D721Med (cell line): Measurements from ENCODE around the gene PSME2.

ENCODE experiments used
- DNase-seq: peaks from one replicate; pipeline ENCODE4 v3.0.0; 2011; ENCODE audit warnings: low spot score; ENCODE audit not compliant: insufficient read length
- FAIRE-seq: peaks from 2 replicates; lab custom pipeline; 2011; peaks lifted over from hg19 to GRCh38; lab: Jason Lieb, UNC
- TF ChIP-seq, protein P1 (sequence below): IDR thresholded peaks from 2 replicates; pipeline ENCODE4 v1.5.1; 2012; ENCODE audit warnings: mild to moderate bottlenecking, control low read depth; ENCODE audit not compliant: insufficient read depth; ENCODE audit errors: missing control alignments

PSME2 gene

GRCh38 chr14:24178399-24179178 is 32.2 kb upstream of the PSME2 start:
- DNase-seq (no peak), FAIRE-seq (no peak)
- TF ChIP-seq, protein P1, sequence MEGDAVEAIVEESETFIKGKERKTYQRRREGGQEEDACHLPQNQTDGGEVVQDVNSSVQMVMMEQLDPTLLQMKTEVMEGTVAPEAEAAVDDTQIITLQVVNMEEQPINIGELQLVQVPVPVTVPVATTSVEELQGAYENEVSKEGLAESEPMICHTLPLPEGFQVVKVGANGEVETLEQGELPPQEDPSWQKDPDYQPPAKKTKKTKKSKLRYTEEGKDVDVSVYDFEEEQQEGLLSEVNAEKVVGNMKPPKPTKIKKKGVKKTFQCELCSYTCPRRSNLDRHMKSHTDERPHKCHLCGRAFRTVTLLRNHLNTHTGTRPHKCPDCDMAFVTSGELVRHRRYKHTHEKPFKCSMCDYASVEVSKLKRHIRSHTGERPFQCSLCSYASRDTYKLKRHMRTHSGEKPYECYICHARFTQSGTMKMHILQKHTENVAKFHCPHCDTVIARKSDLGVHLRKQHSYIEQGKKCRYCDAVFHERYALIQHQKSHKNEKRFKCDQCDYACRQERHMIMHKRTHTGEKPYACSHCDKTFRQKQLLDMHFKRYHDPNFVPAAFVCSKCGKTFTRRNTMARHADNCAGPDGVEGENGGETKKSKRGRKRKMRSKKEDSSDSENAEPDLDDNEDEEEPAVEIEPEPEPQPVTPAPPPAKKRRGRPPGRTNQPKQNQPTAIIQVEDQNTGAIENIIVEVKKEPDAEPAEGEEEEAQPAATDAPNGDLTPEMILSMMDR, result no peak

DNA sequence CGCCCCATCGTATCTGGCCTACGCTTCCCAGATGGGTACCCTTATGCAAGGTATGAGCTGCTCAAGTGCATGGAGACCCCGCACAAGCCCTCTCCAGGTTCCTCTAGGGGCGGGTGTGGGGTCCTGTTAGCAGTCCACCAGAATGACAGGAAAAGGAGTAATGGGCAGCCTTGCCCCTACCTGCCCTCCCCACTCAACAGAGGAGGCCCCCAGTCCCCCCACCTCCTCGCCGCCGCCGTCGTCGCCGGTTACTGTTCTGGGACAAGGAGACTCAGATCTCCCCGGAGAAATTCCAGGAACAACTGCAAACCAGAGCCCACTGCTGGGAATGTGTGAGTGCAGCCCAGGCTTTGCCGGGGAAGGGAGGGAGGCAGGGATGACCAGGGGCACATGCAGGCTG is 31.5 kb upstream of the PSME2 start:
- DNase-seq (no peak), FAIRE-seq (no peak)
- TF ChIP-seq, protein P1, result no peak

GRCh38 chr14:24177041-24177825 is 30.8 kb upstream of the PSME2 start:
- TF ChIP-seq, protein P1, result no peak
- FAIRE-seq (no peak), DNase-seq (no peak)

DNA sequence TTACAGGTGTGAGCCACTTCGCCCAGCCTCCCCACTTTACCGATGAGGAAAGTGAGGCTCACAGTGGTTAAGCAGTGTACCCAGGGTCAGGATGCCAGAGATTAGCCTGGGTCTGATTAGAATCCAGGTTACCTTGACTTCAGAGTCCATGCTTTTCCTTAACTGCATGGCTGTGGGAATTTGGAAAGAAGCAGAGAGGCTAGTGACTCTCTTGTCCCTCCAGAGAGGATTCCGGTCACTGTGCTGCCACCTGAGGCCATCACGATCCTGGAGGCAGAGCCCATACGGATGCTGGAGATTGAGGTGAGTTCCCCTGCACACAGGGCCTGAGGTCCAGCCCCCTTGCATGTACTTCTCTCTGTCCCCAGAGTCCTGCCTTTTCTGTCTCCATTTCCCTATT is 30.2 kb upstream of the PSME2 start:
- no peak for DNase-seq
- FAIRE-seq, result no peak
- TF ChIP-seq, protein P1, result no peak

GRCh38 chr14:24172871-24173281 is 26.5 kb upstream of the PSME2 start:
- TF ChIP-seq, protein P1, result no peak
- FAIRE-seq (no peak), DNase-seq (no peak)

- TF ChIP-seq, protein P1, result no peak
- no peak for DNase-seq
Measured at GRCh38 chr14:24172261-24172860, 26.0 kb upstream of the PSME2 start.

More at GRCh38 chr14:24172261-24172860, 26.0 kb upstream of the PSME2 start:
- FAIRE-seq, result no peak
